GM12874 (cell line): ENCODE measurements around the gene TCOF1.

Experiments used
- CTCF ChIP-seq: IDR thresholded peaks from 2 replicates; pipeline ENCODE4 v1.5.1; 2011; ENCODE audit warnings: low read depth, mild to moderate bottlenecking, control low read depth, low read length, moderate library complexity; ENCODE audit not compliant: insufficient read depth

Gene TCOF1

GRCh38 chr5:150384701-150385100, 27.2 kb downstream of the TCOF1 start:
- no peak for TF ChIP-seq CTCF

GRCh38 chr5:150386024-150386855, 28.7 kb downstream of the TCOF1 start:
- no peak for TF ChIP-seq CTCF

GRCh38 chr5:150389531-150390266, 32.2 kb downstream of the TCOF1 start:
- TF ChIP-seq CTCF, result no peak

GRCh38 chr5:150391064-150391834, 33.8 kb downstream of the TCOF1 start:
- no peak for TF ChIP-seq CTCF

- no peak for TF ChIP-seq CTCF
Observed at GRCh38 chr5:150391986-150392385, 34.5 kb downstream of the TCOF1 start.

GRCh38 chr5:150392680-150393079, 35.2 kb downstream of the TCOF1 start:
- TF ChIP-seq CTCF, result no peak

- no peak for TF ChIP-seq CTCF
Observed at GRCh38 chr5:150393096-150393645, 35.7 kb downstream of the TCOF1 start.
